NB4 (cell line): ENCODE measurements around the gene NEK3.
"Not testable (repeated sequence)": the region's sequence is repeated elsewhere in the genome, so short reads cannot be mapped to it uniquely, and the experiment has no call there.

Source experiments
- DNase-seq: peaks from one replicate; pipeline ENCODE4 v3.0.0; 2010; ENCODE audit warnings: low read depth
- H3K4me3 ChIP-seq: one replicate; pipeline ENCODE4 v1.5.1; 2011; ENCODE audit warnings: mild to moderate bottlenecking, low read depth, low read length, moderate library complexity
- CTCF ChIP-seq: IDR thresholded peaks from one replicate; pipeline ENCODE4 v1.5.1; 2012; ENCODE audit warnings: low read depth, low read length
- MYC ChIP-seq: IDR thresholded peaks from 2 replicates; pipeline ENCODE4 v1.6.1; 2011; ENCODE audit warnings: low read depth, low read length
- POLR2A ChIP-seq: IDR thresholded peaks from 2 replicates; pipeline ENCODE4 v1.6.1; 2011; ENCODE audit warnings: mild to moderate bottlenecking; ENCODE audit not compliant: insufficient read length; ENCODE audit errors: extremely low read depth
- TF ChIP-seq, protein P1 (sequence below): IDR thresholded peaks from 2 replicates; pipeline ENCODE4 v1.6.1; 2011; ENCODE audit warnings: low read depth, low read length

The NEK3 gene

DNA sequence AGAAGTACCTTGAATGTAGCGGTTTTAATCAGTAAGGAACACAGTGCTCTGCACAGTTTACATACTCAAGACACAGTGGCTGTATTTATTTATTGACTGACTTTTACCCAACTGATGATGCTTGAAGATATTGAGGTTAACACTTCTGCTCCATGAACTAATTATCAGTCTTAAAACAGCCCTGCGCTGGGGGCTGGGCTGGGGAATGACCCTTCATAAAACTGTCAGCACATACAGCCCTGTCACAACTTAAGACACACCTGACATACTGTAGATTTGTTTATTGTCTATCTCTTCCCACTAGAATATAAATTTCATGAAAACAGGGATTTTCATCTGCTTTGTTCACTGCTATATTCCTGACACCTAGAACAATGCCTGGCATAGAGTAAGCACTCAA, 41.3 kb downstream of the NEK3 start:
- no peak overlapping the region for H3K4me3 ChIP-seq
- TF ChIP-seq POLR2A, result no peak
- no peak for TF ChIP-seq CTCF
- no peak for TF ChIP-seq MYC
- TF ChIP-seq, protein P1, sequence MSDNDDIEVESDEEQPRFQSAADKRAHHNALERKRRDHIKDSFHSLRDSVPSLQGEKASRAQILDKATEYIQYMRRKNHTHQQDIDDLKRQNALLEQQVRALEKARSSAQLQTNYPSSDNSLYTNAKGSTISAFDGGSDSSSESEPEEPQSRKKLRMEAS, result no peak
- DNase-seq, result no peak

DNA sequence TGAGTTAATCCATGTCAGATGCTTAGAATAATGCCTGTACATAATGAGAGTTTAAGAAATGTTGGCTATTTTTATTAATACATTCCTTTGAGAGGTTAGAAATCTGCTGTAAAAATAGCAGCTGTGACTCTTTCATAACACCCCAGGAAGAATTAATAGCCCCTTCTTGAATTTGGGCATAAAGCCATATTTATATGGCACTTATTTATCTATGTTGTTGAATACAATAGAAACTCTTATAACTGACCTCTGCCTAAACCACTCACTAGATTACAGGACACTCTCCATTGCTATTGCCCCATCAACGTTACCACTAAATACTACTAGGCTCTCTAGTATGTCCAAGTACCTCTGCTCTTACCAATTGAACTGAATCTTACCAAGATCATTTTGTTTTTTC, 46.8 kb downstream of the NEK3 start:
- TF ChIP-seq, protein P1, result no peak
- TF ChIP-seq MYC, result no peak
- no peak for TF ChIP-seq POLR2A
- TF ChIP-seq CTCF, result no peak
- no peak overlapping the region for H3K4me3 ChIP-seq
- DNase-seq, result no peak

DNA sequence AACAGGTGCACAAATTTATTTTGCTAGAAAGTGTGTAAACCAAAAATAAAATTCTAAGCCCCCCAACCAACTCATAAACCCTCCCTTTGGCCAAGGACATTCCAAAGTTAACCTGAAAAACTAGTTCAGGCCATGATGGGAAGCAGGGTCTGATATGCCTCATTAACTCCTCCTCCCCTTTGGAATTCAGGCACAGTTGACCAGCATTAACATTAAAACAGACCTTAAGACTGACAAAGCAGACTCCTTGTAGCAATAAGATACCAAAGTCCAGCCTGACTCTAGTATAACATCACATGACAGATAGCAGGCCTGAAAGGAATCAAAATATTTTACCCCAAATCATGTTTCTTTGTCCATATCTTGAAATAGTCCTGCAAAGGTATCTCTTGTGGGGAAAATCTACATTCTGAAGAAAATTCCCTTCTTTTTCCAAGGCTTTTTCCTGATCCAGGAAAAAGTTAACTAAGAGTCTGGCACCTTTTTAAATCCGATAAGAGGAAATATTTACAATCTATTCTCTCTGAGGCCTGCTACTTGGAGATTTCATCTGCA, 50.2 kb downstream of the NEK3 start:
- no peak for DNase-seq
- H3K4me3 ChIP-seq, result no peak overlapping the region
- TF ChIP-seq, protein P1, result no peak
- TF ChIP-seq POLR2A (no peak), CTCF (no peak), MYC (no peak)

- no peak for DNase-seq
- no peak overlapping the region for H3K4me3 ChIP-seq
- TF ChIP-seq MYC, result no peak
- TF ChIP-seq CTCF, result no peak
- no peak for TF ChIP-seq POLR2A
- TF ChIP-seq, protein P1, result no peak
Measured at GRCh38 chr13:52105841-52106240, 53.6 kb downstream of the NEK3 start.

DNA sequence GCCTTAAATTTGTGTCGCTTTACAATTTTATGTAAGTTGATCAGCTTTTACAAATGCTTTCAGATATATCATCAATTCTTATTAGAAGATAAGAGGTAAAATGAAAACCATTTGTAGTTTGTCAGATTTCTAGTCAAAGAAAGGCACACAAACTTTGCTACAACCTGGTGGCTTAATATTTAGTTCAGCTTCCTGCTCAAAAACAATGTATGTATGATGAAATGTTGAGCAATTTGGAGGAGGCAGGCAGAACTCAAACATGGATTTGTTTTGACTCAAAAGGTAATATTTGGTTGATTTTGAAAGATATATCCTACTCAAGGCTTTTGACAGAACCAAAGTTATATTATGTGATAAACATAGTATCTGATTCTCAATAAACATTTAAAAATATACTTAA, 54.8 kb downstream of the NEK3 start:
- DNase-seq, result peak; percentile 77
- no peak for TF ChIP-seq MYC
- TF ChIP-seq, protein P1, result 0 out of 2 replicates have a peak, but pooled peaks have one; percentile 15
- H3K4me3 ChIP-seq, result no peak overlapping the region

GRCh38 chr13:52103386-52103785, 56.0 kb downstream of the NEK3 start:
- H3K4me3 ChIP-seq, result no peak overlapping the region
- TF ChIP-seq POLR2A (no peak), MYC (no peak), CTCF (no peak)
- TF ChIP-seq, protein P1, result no peak
- no peak for DNase-seq

GRCh38 chr13:52102423-52102822, 57.0 kb downstream of the NEK3 start:
- not testable (repeated sequence) for H3K4me3 ChIP-seq
- DNase-seq, result peak; percentile 53
